GM18951 (cell line): ENCODE data around the gene SYNDIG1.

Experiments
- POLR2A ChIP-seq: IDR thresholded peaks from 4 replicates; pipeline ENCODE4 v1.6.1; 2011; ENCODE audit warnings: mild to moderate bottlenecking; ENCODE audit not compliant: insufficient read length, insufficient read depth; ENCODE audit errors: extremely low read depth
- in situ Hi-C: fragments of 300-500 bp; cut with MboI; formaldehyde crosslinking; loops from one replicate; pipeline ENCODE4 v1.12.0; 2022; ENCODE audit warnings: low sequenced_read_pairs, mixed read lengths, inconsistent platforms; ENCODE audit not compliant: unreplicated experiment

The SYNDIG1 gene

DNA sequence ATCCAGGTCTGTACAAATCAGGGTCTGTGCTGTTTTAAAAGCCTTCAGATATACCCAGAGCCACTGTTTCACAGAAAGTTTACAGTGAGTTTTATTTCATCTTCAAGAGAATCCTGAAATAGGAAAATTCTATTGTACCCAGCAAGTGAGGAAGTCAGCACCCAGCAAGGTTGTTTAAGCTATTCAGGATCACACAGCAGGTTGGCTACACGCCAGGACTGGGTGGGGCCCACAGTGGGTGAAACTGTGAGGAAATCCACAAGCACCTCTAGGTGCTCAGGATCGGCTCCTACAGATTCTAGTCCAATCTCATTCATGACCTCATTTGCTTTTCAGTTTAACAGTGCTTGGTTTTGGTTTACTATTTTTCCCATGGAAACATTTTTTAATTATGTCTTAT is 128.9 kb downstream of the SYNDIG1 start:
- in situ Hi-C loops: no loop called here
- no peak for TF ChIP-seq POLR2A

DNA sequence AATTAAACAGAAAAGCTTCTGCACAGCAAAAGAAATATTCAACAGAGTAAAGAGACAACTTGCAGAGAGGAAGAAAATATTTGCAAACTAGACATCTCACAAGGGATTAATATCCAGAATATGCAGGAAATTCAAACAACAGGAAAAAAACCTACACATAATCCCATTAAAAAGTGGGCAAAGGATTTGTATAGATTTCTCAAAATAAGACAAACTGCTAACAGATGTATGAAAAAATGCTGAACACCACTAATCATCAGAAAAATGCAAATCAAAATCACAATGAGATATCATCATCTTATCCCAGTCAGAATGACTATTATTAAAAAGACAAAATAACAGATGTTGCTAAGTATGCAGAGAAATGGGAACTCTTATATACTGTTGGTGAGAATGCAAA is 129.6 kb downstream of the SYNDIG1 start:
- no peak for TF ChIP-seq POLR2A
- in situ Hi-C loops: no loop called here

DNA sequence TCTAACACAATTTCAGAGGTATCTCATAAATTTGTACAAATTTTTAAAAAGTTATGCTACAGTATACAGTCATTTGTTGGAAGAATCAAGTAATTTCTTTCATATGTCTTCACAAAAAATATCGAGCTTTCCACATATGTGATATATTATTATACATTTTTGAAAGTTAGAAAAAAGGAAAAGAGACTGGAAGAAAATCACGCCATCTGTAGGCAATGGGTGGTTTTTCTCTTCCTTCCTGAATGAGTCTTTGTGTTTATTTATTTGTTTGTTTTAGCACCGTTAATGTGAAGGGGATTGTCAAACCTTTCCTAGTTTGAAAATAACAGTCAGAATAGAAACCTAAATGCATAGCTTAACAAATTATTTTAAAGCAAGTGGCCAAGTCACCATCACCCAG is 130.6 kb downstream of the SYNDIG1 start:
- in situ Hi-C loops: no loop called here
- TF ChIP-seq POLR2A: no peak

DNA sequence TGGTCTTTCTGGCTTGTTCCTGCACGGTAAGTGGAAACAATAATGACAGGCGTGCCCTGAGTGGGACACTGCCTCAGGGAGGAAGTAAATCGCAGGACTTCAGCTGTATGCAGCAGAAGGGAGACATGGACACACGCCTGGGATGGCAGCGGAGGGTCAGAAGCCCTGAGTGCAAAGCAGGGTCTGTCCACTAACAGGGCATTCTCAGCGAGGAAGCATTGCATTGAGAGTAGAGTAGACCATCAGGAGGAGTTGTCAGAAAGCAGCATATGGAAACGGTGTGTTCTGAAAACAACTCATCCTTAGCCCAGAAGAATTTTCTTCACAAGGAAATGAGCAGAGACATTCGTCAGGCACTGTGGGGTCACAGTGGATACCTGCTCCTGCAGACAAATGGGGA is 134.0 kb downstream of the SYNDIG1 start:
- in situ Hi-C loops: no loop called here
- no peak for TF ChIP-seq POLR2A

DNA sequence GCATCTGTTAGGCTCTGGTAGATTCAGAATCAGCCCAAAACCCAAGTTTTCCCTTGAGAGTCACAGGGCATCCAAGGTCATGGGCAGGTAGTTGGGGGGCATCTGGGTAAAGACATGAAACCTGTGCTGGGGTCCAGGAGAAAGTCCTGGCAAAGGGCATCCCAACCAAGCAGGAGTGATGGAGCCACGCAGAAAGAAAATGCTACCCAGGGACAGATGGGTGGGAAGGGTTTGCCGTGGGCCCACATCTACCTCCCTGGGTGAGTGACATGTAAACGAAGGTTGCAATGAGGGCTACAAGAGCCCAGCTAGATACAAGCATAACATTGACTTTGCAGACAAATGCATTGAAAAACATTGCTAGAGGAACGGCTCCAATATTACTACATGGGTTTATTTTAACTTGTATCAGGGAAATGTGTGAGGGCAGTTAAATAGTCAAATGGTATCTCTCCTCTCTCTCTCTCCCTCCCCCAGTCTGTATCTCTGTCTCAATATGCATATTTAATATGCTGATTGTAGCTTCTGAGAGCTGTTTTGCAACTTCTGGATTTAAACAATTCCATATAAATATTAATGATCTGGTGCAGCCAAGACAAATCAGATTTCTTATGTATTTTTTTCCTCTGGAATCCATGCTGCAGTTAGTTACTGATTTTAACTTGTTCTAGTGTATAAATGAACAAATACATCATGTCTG is 135.7 kb downstream of the SYNDIG1 start:
- TF ChIP-seq POLR2A: no peak
- in situ Hi-C loops: no loop called here

DNA sequence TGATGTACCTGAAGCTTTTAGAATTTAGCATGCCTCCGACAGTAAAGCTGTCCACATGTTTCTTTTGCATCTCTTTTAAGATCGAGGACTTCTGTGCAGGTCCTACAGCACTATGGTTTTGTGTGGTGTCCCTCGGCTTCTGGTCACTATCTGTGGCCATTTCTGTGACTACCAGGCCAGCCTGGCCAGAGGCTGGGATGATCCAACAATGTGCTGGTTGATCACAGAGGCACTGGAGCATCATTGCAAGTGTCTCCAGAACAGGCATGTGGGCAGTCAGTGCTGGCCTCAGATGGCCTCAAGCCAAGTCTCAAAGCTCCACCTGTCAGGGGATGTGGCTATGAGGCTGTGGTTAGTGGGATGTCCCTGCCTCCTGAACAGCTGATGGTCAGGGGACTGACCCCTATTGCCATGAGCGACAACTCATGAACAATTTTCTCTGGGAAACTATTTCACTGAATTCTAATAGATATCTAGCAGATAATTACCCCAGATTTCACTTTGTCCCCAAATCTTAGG is 136.6 kb downstream of the SYNDIG1 start:
- no peak for TF ChIP-seq POLR2A
- in situ Hi-C loops: no loop called here

DNA sequence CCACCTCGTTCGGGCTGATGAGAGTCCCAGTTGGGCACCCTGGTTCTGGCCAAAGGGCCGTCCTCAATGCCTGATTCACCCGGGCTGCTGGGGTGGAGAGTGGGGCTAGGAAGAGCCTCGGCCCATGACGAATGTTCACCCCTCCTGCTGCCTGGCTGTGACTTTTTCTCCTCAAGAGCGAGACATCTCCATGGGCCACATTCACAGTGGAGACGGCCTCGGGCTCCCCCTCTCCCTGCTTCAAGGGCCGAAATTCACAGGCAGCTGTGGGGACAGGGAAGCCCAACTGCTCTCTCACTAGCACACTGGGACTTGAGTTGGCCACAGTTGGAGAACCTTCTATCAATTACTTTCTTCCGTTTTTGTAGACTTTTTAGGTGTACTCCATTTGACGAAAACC is 138.0 kb downstream of the SYNDIG1 start:
- TF ChIP-seq POLR2A: no peak
- in situ Hi-C loops: no loop called here

DNA sequence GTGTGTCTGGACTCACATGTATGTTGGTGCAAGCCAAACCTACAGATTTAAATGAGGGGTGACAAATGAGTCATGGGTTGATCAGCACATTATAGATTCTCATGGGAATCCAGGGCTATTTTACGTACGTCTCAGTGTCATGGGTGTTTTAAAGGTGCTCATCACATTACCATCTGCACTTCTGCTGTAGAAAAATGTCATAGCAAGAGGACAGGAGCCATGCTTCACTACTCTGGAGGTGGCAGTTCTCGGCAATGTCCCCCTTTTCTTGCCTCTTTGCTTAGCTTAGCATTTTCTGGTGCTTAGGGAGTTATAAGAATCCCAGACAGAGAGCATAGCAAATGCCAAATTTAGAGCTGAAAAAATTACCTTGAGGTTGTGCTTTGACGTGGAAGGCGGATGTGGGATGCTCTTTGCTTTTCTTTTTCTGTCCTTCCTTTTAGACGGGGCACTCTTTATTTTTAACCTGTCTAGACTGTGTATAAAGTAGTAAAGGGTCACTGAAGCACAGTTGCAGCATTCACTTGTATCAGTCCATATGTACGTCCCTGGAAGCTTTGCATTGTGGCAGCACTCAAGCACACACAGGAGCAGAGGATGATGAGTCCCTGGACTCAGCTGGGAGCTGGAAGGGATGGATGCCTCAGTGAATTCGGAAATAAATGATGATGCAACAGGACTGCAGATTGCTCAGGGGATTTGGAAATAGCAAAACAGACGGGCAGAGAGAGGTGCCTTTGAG is 139.7 kb downstream of the SYNDIG1 start:
- no peak for TF ChIP-seq POLR2A
- in situ Hi-C loops: no loop called here

DNA sequence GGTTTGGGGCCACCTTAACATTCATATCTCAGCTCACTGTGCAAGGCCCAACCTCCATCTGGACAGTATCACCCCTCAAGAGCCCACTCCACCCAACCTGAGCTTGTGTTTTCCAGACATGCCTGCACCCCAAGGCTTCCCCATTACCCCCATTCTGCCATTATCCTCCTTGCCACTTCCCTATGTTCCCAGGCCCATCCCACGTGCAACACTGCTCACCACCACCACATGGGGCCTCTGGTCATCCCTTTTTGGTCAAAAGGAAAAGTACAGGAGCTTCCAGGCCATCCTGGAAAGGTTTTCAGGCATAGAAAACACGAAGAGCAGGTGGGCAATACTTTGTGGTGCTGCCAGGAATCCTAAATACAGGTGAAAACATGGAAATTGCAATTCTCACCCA is 140.3 kb downstream of the SYNDIG1 start:
- in situ Hi-C loops: no loop called here
- no peak for TF ChIP-seq POLR2A

DNA sequence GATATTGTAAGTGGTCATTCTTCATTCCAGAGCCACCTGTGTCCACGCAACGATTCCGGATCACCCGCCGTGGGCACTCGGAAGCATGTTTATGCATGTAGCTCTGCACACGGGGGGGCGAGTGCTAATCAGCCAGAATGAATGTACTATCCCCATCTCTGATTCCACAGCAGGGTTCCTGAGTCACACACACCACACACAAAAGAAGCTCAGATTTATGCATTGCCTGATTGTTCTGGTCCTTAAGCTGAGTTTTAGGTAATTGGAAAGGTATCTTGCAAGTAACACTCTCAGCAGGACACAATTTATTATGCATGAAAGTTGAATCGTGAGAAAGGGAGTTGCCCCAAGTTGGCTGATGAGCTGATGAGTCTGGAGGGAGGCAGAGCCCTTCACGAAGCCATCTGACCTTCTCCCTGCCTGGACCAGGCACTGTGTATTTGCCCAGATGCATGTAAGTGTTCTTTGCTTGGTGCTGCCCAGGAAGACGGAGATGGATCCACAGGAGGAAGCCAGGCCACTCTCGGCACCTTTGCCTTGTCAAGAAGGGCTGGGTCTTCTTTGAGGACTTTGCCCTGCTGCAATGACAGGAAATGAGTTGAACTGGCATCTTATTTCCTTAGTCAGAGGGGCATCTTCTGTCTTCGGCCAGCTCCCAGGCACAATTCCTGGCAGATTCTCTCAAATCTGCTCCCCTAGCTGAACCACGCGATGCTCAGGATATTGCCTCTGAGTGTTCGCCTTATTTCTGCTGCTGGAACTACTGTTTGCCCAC is 141.1 kb downstream of the SYNDIG1 start:
- in situ Hi-C loops: no loop called here
- TF ChIP-seq POLR2A: no peak

DNA sequence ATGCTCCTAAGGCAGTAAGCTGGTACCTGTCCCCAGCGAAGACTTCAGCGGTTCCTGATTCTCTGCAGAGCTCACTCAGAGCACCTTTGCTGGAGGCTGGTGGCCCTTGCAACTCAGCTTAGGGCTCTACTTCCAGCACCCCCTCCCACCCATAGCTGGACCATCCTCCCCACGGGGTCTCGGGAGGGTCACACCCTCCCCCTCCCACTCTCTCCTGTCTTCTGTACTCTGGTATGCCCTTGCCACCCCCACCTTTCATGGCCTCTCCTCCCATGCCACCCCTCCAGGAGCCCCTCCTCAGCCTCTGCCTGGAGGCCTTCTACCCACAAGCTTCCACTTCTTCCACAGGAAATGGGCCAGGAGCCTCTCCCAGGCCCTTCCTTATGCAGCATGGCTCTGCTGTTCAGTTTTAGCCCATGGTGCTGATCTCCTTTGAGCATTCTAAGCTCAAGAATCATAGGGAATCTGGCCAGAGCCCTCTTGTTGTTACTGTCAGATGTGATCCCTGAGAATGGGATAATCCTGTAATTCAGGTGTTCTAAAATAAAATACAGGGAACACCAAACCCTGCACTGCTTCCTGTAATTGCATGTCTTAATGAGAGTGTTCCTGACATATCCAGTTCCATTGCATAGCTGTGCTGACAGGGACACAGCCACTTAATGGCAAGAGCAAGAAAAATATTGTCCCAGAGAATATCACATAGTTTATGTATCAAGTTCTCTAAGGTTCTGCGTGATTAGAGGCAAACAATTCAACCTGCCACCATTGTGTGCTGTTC is 142.1 kb downstream of the SYNDIG1 start:
- TF ChIP-seq POLR2A: no peak
- in situ Hi-C loops: no loop called here

DNA sequence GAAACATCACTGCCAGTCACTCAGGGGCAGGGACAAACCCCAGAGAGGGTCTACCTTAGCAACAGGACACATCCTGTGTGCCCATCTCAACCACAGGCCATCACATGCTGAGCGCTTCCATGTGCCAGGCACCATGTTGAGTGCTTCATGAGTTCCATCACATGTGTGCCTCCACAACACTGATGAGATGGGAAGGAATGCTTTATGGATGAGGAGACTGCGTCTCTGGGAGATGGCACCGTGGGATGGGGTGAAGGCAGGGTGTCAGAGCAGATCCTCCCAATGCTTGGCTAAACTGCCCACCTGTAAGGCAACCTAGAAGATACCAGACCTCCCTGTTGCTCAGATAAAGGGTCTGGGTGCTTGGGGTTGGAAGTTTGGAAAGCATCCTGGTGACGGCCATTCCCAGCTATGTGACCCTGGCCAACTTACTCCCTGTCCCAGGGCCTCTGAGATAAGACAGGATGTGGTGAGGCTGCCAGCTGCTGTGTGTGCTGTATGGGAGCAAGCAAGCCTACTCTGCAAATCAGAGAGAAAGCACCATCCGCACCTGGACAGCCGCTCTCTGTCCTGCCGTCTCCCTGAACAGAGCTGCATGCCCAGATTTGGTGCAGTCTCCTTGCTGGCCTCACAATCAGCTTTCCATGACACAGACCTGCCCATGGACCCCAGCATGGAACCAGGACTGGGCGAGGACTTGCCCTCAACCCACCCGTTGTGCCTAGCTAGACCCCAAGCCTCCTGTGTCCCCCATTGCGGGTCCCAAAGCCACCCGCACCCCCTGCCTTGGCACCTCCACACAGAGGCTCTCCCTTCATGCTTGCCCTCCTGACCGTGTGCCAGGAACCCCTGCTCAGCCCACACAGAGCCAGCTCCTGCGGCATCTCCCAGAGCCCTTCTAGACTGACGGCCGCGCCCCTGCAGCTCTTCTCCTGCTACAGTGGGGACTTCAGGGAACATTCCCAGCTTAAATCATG is 143.7 kb downstream of the SYNDIG1 start:
- TF ChIP-seq POLR2A: no peak
- in situ Hi-C loops: no loop called here
